GM12878 (cell line): ENCODE results near the gene KCNJ10. TPM values are rescaled to one million over a fixed set of nuclear protein-coding genes. Genes with fewer than 3 reads are reported as not detected.

Experiments used
- ATAC-seq: fragments of 200-7000 bp; cut with Tn5 transposase; 3 replicates; pipeline ENCODE4 v1.9.1; 2020; ENCODE audit warnings: mild to moderate bottlenecking, moderate library complexity
- BruUV-seq: library from RNA; stranded (reverse); fragments of 400-500 nt; replicated peaks from 2 replicates; lab custom pipeline; 2021; lab: Mats Ljungman, UMichigan
- CTCF ChIA-PET: fragments of 300-600 bp; sonication (Branson Sonifier 250); formaldehyde crosslinking; extraction: SDS; loops from one replicate; lab custom pipeline; 2021; ENCODE audit warnings: inconsistent platforms; lab: Yijun Ruan, JAX
- POLR2A ChIA-PET: fragments of 350-600 bp; formaldehyde crosslinking; extraction: SDS; loops from one replicate; lab custom pipeline; 2021; ENCODE audit warnings: inconsistent platforms; lab: Charles Lee
- RAD21 ChIA-PET: fragments of 300-600 bp; sonication (Branson Sonifier 250); formaldehyde crosslinking; loops from one replicate; lab custom pipeline; 2023; ENCODE audit warnings: antibody characterized with exemption; ENCODE audit not compliant: unreplicated experiment; lab: Charles Lee
- SMC1A ChIA-PET: fragments of 300-600 bp; sonication (Branson Sonifier 250); formaldehyde crosslinking; loops from one replicate; lab custom pipeline; 2023; ENCODE audit not compliant: unreplicated experiment, uncharacterized antibody; lab: Charles Lee
- DNase-seq: peaks from one replicate; pipeline ENCODE4 v3.0.0-alpha.2; 2011; ENCODE audit warnings: low read depth, low spot score
- FAIRE-seq: peaks from 3 replicates; lab custom pipeline; 2011; peaks lifted over from hg19 to GRCh38; lab: Jason Lieb, UNC
- H2AFZ ChIP-seq: 2 replicates; pipeline ENCODE4 v1.6.0; 2011; ENCODE audit warnings: low read depth, low read length, control low read depth; ENCODE audit not compliant: control insufficient read depth
- H3K27ac ChIP-seq: 2 replicates; pipeline ENCODE4 v1.5.1; 2011; ENCODE audit warnings: control low read depth; ENCODE audit not compliant: control insufficient read depth, insufficient read depth
- H3K27me3 ChIP-seq, 2 experiments: replicated peaks in 1 of 2; 2 replicates each; pipeline versions ENCODE4 v1.6.0 to v1.6.1; 2011; ENCODE audit warnings: low read length in 1 of 2; ENCODE audit not compliant: control insufficient read depth in 2 of 2, insufficient read depth in 2 of 2
- H3K36me3 ChIP-seq, 2 experiments: 2 replicates each; pipeline ENCODE4 v1.5.1; 2011; ENCODE audit warnings: low read length in 1 of 2; ENCODE audit not compliant: control insufficient read depth in 2 of 2, insufficient read depth in 2 of 2
- H3K4me1 ChIP-seq: 2 replicates; pipeline ENCODE4 v1.6.1; 2011; ENCODE audit warnings: mild to moderate bottlenecking, low read length, moderate library complexity, mixed read lengths; ENCODE audit not compliant: control insufficient read depth, insufficient read depth
- H3K4me2 ChIP-seq: 2 replicates; pipeline ENCODE4 v1.6.0; 2011; ENCODE audit warnings: control low read depth; ENCODE audit not compliant: control insufficient read depth, insufficient read depth
- H3K4me3 ChIP-seq: fragments of 200-600 bp; sonication (generic); 2 replicates; pipeline ENCODE4 v1.5.1; 2016
- H3K79me2 ChIP-seq: 2 replicates; pipeline ENCODE4 v1.6.0; 2011; ENCODE audit warnings: low read length; ENCODE audit not compliant: control insufficient read depth, insufficient read depth
- H3K9ac ChIP-seq: 2 replicates; pipeline ENCODE4 v1.8.0; 2011; ENCODE audit warnings: low read length, control low read depth, mixed read lengths; ENCODE audit not compliant: control insufficient read depth, insufficient read depth
- H3K9me3 ChIP-seq: replicated peaks from 3 replicates; pipeline ENCODE4 v1.5.1; 2011; ENCODE audit warnings: mild to moderate bottlenecking, low read length; ENCODE audit not compliant: control insufficient read depth, insufficient read depth
- H4K20me1 ChIP-seq: 2 replicates; pipeline ENCODE4 v1.6.0; 2011; ENCODE audit not compliant: control insufficient read depth, insufficient read depth
- BACH1 ChIP-seq: fragments of 450-650 bp; IDR thresholded peaks from 2 replicates; pipeline ENCODE4 v1.6.1; 2017; ENCODE audit warnings: mild to moderate bottlenecking, borderline replicate concordance
- CREM ChIP-seq: IDR thresholded peaks from 2 replicates; pipeline ENCODE4 v1.6.1; 2014; ENCODE audit warnings: antibody characterized with exemption, low read depth
- EED ChIP-seq: sonication (generic); IDR thresholded peaks from 2 replicates; pipeline ENCODE4 v1.6.1; 2016; ENCODE audit warnings: antibody characterized with exemption, low read depth
- EGR1 ChIP-seq, 2 experiments: IDR thresholded peaks; 1 replicate in 1 of 2; 2 replicates in 1 of 2; pipeline ENCODE4 v1.6.1; 2011 to 2012; ENCODE audit warnings: low read depth in 2 of 2, low read length in 2 of 2, borderline replicate concordance in 1 of 2, mild to moderate bottlenecking in 1 of 2, moderate library complexity in 1 of 2
- HDAC6 ChIP-seq: fragments of 200-600 bp; sonication (generic); IDR thresholded peaks from one replicate; pipeline ENCODE4 v1.8.0; 2017; ENCODE audit warnings: antibody characterized with exemption; ENCODE audit not compliant: unreplicated experiment
- IRF4 ChIP-seq: IDR thresholded peaks from 2 replicates; pipeline ENCODE4 v1.6.1; 2011; ENCODE audit warnings: low read depth, low read length
- PAX5 ChIP-seq: IDR thresholded peaks from 2 replicates; pipeline ENCODE4 v1.6.1; 2011; ENCODE audit warnings: low read depth, low read length, borderline replicate concordance
- RUNX3 ChIP-seq: IDR thresholded peaks from 2 replicates; pipeline ENCODE4 v1.6.1; 2012; ENCODE audit warnings: low read length, inconsistent platforms
- SIN3A ChIP-seq: IDR thresholded peaks from 2 replicates; pipeline ENCODE4 v1.6.1; 2012; ENCODE audit warnings: low read depth, low read length, improper control_type of control experiment
- SRF ChIP-seq, 2 experiments: IDR thresholded peaks; 2 replicates each; pipeline ENCODE4 v1.6.1; 2011; ENCODE audit warnings: low read depth in 2 of 2, low read length in 2 of 2, mild to moderate bottlenecking in 1 of 2, moderate library complexity in 1 of 2
- TCF7 ChIP-seq: IDR thresholded peaks from 2 replicates; pipeline ENCODE4 v1.6.1; 2014; ENCODE audit warnings: antibody characterized with exemption, borderline replicate concordance
- WGBS: methylation state at CpG from one replicate; pipeline ENCODE4 v1.1.6; 2016; ENCODE audit warnings: low lambda C conversion rate; ENCODE audit not compliant: insufficient replicate concordance, insufficient coverage; ENCODE audit errors: missing lambda C conversion rate; 5-methylcytosine and 5-hydroxymethylcytosine counted together
- in situ Hi-C: fragments of 300-500 bp; cut with MboI; formaldehyde crosslinking; loops from 9 replicates; pipeline ENCODE4 v1.14.3; 2018; ENCODE audit warnings: mixed read lengths
- intact Hi-C: fragments of 100-400 bp; cut with micrococcal nuclease; formaldehyde crosslinking; loops from one replicate; pipeline ENCODE4 v1.14.2; 2022; ENCODE audit not compliant: unreplicated experiment
- polyA plus RNA-seq, 11 experiments: library from polyadenylated mRNA; depleted of rRNA in 4 of 11; unstranded in 6 of 11; stranded (reverse) in 5 of 11; fragments of >200 nt; fragmentation: Nextera tagmentation in 4 of 11; fragmentation: Illumina TruSeq in 1 of 11; extraction: Ambion mirVana in 4 of 11; extraction: Trizol in 1 of 11; gene quantifications; 1 replicate in 1 of 11; 2 replicates in 10 of 11; pipeline versions ENCODE4 v1.2.1 to v1.2.3, GENCODE V29; 2011 to 2016; ENCODE audit warnings: inconsistent platforms in 2 of 11, missing spikeins in 2 of 11, low read depth in 1 of 11
- total RNA-seq, 4 experiments: library from RNA; depleted of rRNA in 3 of 4; stranded (reverse); fragments of >200 nt in 3 of 4; fragmentation: Illumina TruSeq in 1 of 4; extraction: Trizol in 1 of 4; gene quantifications; 2 replicates each; pipeline versions ENCODE4 v1.2.1 to v1.2.3, GENCODE V29; 2013 to 2021
- TF ChIP-seq, protein P1 (sequence below): IDR thresholded peaks from 2 replicates; pipeline ENCODE4 v1.6.1; 2011; ENCODE audit warnings: low read depth, low read length, improper control_type of control experiment, borderline replicate concordance
- TF ChIP-seq, protein P2 (sequence below): fragments of 450-650 bp; IDR thresholded peaks from 2 replicates; pipeline ENCODE4 v1.6.1; 2018; ENCODE audit warnings: borderline replicate concordance, mild to moderate bottlenecking; ENCODE audit not compliant: partially characterized antibody
- TF ChIP-seq, protein P3 (sequence below): fragments of 450-650 bp; formaldehyde crosslinking; IDR thresholded peaks from 2 replicates; pipeline ENCODE4 v1.5.0; 2022; ENCODE audit warnings: mild to moderate bottlenecking, missing genetic modification characterization
- TF ChIP-seq, protein P4 (sequence below): IDR thresholded peaks from 2 replicates; pipeline ENCODE4 v1.6.1; 2011; ENCODE audit warnings: borderline replicate concordance, low read depth, mild to moderate bottlenecking, moderate library complexity, low read length; ENCODE audit not compliant: insufficient read depth, poor library complexity, severe bottlenecking

The KCNJ10 gene
- total and polyA plus RNA-seq, 10 of the 15 experiments (the other 5 are each of a cell fraction or from before 2014, with no cell fraction given) = 0.01 to 0.29 (median 0.09) TPM; not detected in 2

DNA sequence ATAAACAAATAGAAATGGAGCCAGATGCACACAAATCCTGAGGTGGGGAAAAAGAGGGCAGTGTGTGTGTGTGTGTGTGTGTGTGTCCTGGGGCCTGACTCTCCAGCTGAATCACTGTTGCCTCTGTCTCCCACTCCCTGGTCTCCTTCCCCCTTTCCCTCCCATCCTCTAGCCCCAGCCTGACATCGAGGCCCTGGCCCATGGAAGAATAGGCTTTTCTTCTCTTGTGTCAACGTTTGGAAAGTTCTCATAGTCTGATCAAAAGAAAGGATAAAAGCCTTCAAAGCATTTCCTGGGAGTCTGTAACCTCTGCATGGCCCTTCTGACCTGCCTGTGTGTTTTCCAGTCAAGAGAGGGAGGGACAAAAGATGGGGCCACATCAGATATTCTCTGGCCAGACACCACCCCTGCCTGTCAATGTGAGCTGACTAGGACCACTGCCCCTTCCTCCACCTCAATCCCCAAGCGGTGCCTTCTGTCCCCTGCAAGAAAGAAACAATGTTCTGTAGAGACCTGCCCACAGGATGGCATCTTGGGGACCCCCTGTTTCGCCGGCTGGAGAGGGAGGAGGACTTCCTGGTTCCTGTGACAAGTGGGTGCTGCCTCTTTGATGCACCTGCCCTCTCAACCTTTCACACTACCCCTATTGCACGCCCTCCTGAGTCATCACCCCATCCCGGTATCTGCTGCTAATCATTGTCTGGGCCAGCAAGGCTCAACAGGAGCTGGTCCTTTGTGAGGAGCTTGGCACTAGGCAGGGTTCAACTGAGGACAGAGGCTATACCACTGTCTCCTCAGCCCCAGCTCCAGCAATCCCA is 16.2 kb downstream of the KCNJ10 start:
- BruUV-seq = no TSS peak
- Histone ChIP-seq H3K79me2 (no peaks in the 10 kb centered on the region), H3K4me1 (no peaks in the 10 kb centered on the region), H2AFZ (no peak overlapping the region), H3K27ac (no peak overlapping the region), H3K4me3 (no peak overlapping the region), H3K9me3 (no peaks in the 10 kb centered on the region), H3K4me2 (no peak overlapping the region), H3K36me3 (no peaks in the 10 kb centered on the region), H3K9ac (no peak overlapping the region), H4K20me1 (no peaks in the 10 kb centered on the region), H3K27me3 (peaks cover 3 to 8% of the 10 kb centered on the region in 2 experiments)
- FAIRE-seq (no peak), ATAC-seq (no peak), DNase-seq (no peak)
- intact Hi-C loops = no loop called here
- POLR2A ChIA-PET = interaction anchor here (0.6 kb wide), 1 partner anchor 28 kb away, joined by 3 read pairs; the partner anchor contains the start of gene KCNJ9
- CTCF ChIA-PET = interaction anchor here (2.0 to 49.8 kb wide), 2 partner anchors 8 to 31 kb away, joined by 10 to 1035 read pairs; partner anchors contain the start of genes IGSF8, KCNJ10 and KCNJ9
- RAD21 ChIA-PET = no interaction called here
- in situ Hi-C loops = no loop called here
- SMC1A ChIA-PET = interaction anchor here (0.8 to 1.2 kb wide), 3 partner anchors 21 to 25 kb away, joined by 3 to 4 read pairs (median 4); no protein-coding TSS in a partner anchor
- WGBS = 2% methylated on average over 7 of the region's 7 CpGs
- no peak for TF ChIP-seq TCF7
- no peak for TF ChIP-seq HDAC6
- TF ChIP-seq BACH1 = no peak
- TF ChIP-seq, protein P1, sequence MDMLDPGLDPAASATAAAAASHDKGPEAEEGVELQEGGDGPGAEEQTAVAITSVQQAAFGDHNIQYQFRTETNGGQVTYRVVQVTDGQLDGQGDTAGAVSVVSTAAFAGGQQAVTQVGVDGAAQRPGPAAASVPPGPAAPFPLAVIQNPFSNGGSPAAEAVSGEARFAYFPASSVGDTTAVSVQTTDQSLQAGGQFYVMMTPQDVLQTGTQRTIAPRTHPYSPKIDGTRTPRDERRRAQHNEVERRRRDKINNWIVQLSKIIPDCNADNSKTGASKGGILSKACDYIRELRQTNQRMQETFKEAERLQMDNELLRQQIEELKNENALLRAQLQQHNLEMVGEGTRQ = no peak
- no peak for TF ChIP-seq PAX5
- TF ChIP-seq SIN3A = no peak
- no peak for TF ChIP-seq SRF (IDR thresholded peaks at IDR 0.05; ENCODE audit: low read depth in 2 of 2, low read length in 2 of 2)
- TF ChIP-seq RUNX3 = no peak
- no peak for TF ChIP-seq EGR1 (IDR thresholded peaks at IDR 0.05; ENCODE audit: borderline replicate concordance in 1 of 2, low read depth in 2 of 2, low read length in 2 of 2)
- no peak for TF ChIP-seq EED
- TF ChIP-seq, protein P2, sequence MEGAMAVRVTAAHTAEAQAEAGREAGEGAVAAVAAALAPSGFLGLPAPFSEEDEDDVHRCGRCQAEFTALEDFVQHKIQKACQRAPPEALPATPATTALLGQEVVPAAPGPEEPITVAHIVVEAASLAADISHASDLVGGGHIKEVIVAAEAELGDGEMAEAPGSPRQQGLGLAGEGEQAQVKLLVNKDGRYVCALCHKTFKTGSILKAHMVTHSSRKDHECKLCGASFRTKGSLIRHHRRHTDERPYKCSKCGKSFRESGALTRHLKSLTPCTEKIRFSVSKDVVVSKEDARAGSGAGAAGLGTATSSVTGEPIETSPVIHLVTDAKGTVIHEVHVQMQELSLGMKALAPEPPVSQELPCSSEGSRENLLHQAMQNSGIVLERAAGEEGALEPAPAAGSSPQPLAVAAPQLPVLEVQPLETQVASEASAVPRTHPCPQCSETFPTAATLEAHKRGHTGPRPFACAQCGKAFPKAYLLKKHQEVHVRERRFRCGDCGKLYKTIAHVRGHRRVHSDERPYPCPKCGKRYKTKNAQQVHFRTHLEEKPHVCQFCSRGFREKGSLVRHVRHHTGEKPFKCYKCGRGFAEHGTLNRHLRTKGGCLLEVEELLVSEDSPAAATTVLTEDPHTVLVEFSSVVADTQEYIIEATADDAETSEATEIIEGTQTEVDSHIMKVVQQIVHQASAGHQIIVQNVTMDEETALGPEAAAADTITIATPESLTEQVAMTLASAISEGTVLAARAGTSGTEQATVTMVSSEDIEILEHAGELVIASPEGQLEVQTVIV = no peak
- TF ChIP-seq IRF4 = no peak
- TF ChIP-seq, protein P3, sequence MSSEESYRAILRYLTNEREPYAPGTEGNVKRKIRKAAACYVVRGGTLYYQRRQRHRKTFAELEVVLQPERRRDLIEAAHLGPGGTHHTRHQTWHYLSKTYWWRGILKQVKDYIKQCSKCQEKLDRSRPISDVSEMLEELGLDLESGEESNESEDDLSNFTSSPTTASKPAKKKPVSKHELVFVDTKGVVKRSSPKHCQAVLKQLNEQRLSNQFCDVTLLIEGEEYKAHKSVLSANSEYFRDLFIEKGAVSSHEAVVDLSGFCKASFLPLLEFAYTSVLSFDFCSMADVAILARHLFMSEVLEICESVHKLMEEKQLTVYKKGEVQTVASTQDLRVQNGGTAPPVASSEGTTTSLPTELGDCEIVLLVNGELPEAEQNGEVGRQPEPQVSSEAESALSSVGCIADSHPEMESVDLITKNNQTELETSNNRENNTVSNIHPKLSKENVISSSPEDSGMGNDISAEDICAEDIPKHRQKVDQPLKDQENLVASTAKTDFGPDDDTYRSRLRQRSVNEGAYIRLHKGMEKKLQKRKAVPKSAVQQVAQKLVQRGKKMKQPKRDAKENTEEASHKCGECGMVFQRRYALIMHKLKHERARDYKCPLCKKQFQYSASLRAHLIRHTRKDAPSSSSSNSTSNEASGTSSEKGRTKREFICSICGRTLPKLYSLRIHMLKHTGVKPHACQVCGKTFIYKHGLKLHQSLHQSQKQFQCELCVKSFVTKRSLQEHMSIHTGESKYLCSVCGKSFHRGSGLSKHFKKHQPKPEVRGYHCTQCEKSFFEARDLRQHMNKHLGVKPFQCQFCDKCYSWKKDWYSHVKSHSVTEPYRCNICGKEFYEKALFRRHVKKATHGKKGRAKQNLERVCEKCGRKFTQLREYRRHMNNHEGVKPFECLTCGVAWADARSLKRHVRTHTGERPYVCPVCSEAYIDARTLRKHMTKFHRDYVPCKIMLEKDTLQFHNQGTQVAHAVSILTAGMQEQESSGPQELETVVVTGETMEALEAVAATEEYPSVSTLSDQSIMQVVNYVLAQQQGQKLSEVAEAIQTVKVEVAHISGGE (CRISPR knock-in tag) = no peak
- TF ChIP-seq, protein P4, sequence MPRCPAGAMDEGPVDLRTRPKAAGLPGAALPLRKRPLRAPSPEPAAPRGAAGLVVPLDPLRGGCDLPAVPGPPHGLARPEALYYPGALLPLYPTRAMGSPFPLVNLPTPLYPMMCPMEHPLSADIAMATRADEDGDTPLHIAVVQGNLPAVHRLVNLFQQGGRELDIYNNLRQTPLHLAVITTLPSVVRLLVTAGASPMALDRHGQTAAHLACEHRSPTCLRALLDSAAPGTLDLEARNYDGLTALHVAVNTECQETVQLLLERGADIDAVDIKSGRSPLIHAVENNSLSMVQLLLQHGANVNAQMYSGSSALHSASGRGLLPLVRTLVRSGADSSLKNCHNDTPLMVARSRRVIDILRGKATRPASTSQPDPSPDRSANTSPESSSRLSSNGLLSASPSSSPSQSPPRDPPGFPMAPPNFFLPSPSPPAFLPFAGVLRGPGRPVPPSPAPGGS = no peak
- no peak for TF ChIP-seq CREM
